Embryonic facial prominence (tissue), 1 donor: Measurements from ENCODE around the gene ZMPSTE24.
A peak's percentile ranks its signal among the peaks of the same experiment; 100 is the strongest.
"Not testable (repeated sequence)": the region's sequence is repeated elsewhere in the genome, so short reads cannot be mapped to it uniquely, and the experiment has no call there.

Experiments used
- DNase-seq: peaks from one replicate; pipeline ENCODE4 v3.0.0-alpha.2; 2016; ENCODE audit errors: extremely low spot score

Gene ZMPSTE24

DNA sequence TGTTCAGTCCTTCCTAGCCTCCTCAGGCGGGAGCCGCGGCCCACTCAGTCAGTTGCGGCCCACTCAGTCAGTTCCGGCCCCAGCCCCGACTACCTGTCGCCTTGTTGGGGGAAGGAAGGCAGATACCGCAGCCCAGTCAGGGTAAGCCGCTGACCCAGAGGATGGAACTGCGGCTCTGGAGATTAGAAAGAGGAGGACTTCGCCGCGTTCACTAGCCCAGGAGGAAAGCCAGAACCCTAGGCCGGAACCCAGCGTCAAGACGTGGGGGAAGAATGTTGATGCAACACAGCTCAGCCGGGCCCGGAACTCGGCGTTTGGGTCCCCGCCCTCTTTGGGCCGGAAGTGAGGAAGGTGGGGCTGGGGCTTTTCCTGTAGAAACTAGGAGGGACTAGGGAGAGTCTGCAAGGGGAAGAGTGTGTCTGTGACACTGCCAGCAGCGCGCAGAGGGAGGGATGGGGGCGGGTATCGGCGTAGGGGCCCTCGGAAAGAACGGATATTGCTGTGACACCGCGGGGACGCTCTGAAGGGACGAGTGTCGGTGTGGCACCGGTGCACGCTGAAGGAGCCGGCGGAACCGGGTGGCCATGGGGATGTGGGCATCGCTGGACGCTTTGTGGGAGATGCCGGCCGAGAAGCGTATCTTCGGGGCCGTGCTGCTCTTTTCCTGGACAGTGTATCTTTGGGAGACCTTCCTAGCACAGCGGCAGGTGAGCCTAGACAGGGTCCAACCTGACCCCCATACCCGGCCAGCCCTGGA, at the start of gene ZMPSTE24:
Gene ZMPSTE24, plus strand, starts transcription at position 549 of the 757 bp plus-strand sequence. Its CDS starts 36 bp downstream, at position 585.
- peak; percentile 93 for DNase-seq

DNA sequence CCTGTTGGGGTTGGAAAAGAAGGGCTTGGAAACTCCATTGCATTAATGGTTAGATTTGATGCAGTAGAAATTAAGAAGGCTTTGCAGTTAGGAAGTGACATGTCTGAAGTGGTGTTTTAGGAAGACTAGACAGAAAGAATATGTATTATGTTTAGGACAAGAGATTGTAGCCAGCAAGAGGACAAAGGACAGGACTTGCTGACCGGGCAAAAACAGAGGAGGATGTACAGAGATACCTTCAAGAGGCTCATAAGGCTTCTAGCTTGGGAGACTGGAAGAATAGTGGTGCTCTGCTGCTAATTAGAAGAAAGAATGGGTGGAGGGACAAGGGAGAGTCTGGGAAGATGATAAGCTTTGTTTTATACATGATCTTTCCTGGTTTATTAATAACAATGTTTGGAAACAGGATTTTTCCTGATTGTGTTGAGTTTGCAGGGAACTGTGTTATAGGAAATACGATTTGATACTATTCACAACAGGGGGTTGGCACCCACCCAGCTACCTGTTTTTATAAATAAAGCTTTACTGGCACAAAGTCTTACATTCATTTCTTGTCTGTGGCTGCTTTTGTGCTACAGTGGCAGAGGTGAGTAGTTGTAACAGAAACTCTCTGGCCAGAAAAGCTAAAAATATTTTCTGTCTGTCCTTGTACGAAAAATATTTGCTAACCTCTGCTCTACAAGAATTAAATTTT, 47.4 kb upstream of the ZMPSTE24 start:
- no peak for DNase-seq

GRCh38 chr1:40218333-40218732, 39.7 kb upstream of the ZMPSTE24 start:
- DNase-seq = no peak

DNA sequence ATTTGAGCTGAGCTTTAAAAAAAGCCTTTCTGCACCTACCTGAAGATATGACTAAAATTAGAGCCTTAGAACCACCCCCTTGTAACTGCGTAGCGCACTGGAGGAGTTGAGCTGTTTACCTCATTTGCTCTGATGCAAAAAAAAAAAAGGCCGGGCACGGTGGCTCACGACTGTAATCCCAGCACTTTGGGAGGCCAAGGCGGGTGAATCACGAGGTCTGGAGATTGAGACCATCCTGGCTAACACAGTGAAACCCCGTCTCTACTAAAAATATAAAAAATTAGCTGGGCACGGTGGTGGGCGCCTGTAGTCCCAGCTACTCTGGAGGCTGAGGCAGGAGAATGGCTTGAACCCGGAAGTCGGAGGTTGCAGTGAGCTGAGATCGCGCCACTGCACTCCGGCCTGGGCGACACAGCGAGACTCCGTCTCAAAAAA, 36.5 kb upstream of the ZMPSTE24 start:
- not testable (repeated sequence) for DNase-seq

DNA sequence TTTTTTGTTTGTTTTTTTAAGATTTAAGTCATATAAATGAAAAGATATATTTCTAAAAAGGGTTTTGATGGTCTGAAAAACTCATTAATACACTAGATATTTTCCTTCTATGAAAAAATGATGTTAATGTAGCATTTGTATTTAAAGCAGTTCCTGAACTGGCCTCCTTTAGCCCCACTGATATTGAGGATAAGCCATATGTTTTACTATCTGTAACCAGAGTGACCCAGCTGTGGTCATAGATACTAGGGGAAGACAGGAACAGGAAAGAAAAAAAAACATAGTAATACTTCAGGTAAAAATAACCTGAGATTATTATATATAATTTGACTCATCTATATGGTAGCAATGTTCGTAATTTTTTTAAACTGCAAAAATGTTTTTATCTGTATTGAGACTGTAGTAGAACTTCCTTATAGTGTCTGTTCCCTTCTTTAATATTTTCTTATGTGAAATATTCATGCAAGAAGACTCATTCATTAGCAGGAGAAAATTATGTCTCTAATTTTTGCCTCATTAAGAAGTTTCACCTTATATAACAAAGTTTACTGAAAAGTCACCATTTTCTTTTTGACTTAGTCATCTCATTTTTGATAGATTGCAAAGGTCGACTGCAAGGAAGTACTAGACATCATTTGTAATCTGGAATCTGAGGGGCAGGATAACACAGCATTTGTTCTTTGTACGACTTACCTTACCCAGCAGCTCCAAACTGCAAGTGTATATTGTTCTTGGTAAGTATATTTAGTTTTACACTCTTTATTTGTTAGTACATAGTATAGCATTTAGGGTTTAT, 35.9 kb upstream of the ZMPSTE24 start:
- DNase-seq = no peak

DNA sequence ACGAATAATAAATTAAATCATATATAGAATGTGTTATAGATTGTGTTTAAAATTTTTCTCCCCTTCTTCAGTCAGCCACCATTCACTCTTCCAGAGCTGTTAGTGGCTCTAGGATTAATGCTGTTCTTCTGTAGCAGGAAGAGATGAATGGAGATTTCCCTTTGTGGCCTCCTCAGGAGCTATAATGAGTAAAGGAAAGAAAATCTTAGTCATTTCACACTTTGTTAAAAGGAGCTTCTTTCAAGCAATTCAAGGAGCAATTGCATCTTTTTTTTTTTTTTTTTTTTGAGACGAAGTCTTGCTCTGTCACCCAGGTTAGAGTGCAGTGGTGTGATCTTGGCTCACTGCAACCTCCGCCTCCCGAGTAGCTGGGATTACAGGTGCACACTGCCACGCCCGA, 34.0 kb upstream of the ZMPSTE24 start:
- no peak for DNase-seq

DNA sequence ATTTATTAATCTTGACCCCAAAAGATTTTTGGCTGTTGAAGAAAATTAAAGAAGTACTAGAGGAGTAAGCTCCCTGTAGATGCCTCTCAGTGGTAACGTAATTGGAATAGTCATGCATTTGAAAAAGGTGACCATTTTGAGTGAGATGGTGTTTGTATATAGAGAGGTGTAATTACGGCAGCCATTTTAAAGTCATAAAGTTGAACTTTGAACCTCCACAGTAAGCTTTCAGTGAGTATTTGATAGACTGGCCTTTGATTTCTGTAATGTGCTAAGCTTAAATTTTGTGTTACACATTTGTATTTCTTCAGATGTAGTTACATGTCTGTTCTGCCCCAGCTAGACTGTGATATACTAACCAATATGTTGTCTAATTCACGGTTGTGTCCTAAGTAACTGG, 31.8 kb upstream of the ZMPSTE24 start:
- no peak for DNase-seq

- no peak for DNase-seq
Observed at GRCh38 chr1:40232444-40232843, 25.6 kb upstream of the ZMPSTE24 start.

DNA sequence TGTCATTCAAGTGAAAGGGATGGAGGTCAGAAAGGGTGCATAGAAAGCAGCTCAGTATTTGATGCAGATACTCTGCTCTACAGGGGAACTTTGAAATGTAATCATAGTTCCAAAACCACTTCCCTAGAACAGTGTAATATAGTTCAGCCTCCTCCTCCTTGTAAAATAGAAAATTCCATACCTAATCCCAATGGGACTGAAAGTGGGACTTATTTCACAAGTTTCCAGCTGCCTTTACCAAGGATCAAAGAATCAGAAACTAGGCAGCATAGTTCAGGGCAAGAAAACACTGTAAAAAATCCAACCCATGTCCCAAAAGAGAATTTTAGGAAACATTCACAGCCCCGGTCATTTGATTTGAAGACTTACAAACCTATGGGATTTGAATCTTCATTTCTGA, 18.4 kb upstream of the ZMPSTE24 start:
- no peak for DNase-seq

GRCh38 chr1:40240390-40240789, 17.6 kb upstream of the ZMPSTE24 start:
- DNase-seq = no peak

- DNase-seq = no peak
Observed at GRCh38 chr1:40241362-40241761, 16.7 kb upstream of the ZMPSTE24 start.

- DNase-seq = no peak
Observed at GRCh38 chr1:40243351-40243750, 14.7 kb upstream of the ZMPSTE24 start.

GRCh38 chr1:40244138-40244744, 13.8 kb upstream of the ZMPSTE24 start:
- no peak for DNase-seq

GRCh38 chr1:40245686-40246085, 12.3 kb upstream of the ZMPSTE24 start:
- DNase-seq = no peak

- DNase-seq = no peak
Observed at GRCh38 chr1:40247655-40248054, 10.4 kb upstream of the ZMPSTE24 start, which contains the start of gene TMCO2. TMCO2 (plus strand) TSS chr1:40247937; CDS start chr1:40247994, 57 bp downstream.

- no peak for DNase-seq
Observed at GRCh38 chr1:40248412-40248811, 9.6 kb upstream of the ZMPSTE24 start.

- DNase-seq = no peak
Observed at GRCh38 chr1:40251456-40251855, 6.6 kb upstream of the ZMPSTE24 start.

DNA sequence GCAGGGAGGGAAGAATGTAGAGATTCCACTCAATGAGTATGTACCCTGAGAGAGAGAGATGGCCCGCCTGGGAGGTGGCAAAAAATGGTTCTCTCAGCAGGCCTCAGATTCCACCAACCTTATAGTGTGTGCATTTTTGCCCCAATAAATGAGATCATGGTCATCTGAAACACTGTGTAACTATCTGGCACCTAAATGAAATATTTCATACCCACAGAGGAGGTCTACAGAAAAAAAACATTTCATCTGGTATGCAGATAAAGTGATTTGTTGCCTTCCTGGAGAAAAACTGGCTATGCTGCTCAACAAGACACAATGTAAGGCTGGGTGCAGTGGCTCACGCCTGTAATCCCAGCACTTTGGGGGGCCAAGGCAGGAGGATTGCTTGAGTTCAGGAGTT, 5.4 kb upstream of the ZMPSTE24 start:
- DNase-seq = no peak

DNA sequence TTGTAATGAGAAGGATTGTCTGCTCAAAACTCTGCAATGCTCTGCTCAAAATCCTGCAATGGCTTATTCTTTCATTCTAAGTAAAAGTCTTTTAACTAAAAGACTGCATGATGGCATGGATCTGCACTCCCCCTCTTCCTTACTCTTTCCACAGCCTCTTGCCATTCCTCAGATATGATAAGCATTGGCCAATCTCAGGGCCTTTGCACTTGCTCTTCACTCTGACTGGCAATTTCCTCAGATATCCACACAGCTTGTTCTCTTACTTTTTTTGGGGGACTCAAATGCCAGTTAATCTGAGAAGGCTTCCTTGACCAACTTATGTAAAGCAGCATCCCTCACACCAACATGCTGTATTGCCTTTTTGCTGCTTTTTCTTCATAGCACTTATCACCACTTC, 2.8 kb upstream of the ZMPSTE24 start:
- DNase-seq = no peak

DNA sequence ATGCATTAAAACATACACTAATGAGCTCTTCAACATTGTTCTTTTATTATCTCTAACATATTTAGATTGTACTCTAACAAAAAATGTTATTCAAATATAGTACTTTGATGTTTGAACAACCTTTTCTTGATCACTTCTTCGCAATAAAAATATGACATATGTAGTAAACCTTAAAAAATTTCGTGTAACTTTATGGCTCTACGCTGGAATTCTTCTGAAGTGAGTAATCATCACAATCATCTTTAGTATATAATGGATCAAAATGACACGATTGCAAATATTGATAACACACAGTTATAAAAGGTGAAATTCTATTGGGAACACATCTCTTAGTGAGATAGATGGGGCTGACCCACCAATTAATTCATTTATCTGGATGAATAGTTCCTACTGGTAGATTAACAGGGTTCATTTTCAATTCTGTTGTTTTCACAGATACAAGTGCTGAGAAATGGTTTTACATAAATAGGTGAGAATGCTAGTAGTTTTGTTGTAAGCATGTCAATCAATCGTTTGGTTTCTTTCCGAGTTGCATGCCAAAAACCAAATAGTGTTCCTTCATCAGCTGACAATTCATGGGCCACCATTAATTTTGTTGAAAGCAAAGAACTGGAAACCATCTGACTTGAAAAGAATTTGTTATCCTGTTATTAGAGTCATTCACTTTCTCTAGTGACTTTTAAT, 1.5 kb upstream of the ZMPSTE24 start:
- no peak for DNase-seq

DNA sequence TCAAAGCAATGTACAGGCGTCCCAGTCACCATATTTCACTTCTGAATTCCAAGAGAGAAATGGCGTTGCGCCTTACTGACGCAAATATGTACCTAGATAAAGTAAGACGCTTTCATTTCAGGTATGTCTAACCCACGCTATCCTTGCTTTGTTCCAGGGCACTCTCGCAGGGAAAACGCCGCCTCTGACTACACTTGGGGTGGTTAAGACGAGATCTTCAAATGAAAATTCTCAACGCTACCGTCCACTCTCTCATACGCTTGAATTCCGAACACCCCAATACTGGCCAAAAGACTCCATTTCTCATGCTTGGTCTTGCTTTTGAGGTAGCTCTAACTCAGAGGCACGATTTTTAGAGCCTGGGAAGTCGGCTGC, 736 bp upstream of the ZMPSTE24 start:
- DNase-seq = no peak

DNA sequence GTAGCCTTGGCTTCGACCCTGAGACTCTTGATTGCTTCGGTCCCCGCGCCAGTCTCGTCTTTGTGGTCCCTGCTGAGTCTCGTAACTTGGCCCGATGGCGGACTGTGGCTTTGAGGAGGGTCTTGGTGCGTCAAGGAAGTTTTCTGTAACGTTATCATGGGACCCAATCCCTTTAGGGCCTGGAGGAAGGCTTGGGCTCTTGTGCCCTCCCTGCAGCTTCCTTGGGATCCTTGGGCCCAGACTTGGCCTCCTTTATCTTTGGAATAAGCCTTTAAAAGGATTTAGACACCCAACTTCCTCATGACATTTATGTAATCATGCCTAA, 371 bp downstream of the ZMPSTE24 start:
- DNase-seq = no peak
